Measurements from ENCODE around the gene CNPY4.

Gene CNPY4

DNA sequence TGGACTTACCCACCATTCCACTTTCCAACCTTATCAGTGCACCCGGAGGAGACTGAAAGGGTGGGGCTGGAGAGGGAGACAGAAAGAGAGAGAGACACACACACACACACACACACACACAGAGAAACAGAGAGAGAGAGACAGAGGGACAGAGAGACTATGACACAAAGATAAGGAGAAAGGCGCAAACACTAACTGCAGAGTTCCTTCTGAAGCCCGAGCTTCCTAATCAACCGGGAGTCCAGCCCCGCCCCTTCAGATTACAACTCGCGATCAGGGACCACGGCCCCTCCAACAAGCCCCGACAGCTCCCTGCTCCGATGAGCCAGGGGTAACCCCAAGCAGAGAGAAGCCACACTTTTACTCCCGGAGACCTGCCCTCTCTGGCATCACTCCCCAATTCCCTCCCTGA, 48.5 kb downstream of the CNPY4 start:
- no peak for DNase-seq (ENCODE audit: low spot score)

DNA sequence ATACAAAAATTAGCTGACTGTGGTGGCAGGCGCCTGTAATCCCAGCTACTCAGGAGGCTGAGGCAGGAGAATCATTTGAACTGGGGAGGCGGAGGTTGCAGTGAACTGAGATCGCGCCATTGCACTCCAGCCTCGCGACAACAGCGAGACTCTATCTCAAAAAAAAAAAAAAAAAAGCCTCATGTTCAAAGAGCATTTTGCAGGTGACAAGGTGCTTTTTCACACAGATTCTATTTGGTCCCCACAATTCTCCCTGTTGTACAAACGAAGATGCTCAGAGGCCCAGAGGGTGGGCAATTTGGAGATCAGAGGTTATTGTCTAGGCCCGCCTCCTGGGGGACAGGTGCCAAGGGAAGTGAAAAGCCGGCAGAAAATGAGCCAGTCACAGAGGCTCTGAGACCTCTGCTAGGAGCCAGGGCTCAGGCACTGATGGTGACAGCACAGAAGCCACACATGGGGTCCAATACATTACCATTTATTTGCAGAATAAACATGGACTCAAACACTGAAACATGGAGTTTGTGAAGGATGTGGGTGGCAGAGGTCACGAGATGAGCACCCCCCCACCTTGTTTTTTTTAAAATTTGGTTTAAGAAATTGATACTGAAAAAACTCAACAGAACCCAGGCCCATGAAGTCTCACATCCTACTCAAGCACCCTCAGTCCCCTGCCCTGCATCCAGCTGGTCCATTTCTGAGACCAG, 49.9 kb downstream of the CNPY4 start:
- DNase-seq (ENCODE audit: low spot score): no peak

DNA sequence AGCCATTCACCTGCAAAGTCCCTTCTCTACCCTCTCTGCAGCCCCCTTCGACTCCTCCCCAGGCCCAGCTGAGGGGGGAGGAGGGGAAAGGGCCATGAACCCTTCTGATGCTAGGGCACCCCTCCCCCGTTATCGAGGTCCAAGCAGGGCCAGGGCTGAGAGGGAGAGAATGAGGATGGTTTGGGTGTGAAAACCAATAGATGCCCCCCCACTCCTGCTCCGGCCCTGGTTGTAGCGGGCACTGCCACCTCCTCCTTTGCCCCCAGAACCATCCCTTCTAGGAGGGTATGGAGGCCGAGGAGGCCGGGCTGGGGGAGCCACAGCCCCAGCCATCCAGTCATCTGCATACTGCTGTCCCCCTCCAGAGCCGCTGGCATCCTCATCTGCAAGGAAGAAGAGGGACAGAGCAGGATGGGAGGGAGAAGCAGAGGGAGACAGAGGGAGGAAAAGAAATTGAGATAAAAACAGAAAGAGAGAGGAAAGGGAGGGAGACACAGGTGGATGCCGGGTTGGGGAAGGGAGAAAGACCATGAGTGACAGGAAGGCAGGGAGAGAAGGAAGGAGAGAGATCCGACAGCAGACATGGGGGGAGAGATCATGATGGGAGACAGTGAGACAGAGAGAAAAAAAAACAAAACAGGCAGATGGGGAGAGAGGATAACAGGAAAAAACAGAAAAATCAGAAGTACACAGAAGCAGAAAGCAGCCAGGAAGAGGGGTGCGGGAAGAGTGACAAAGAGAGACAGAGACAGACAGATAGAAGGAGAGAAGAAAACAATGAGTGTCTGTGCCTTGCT, 50.9 kb downstream of the CNPY4 start:
- DNase-seq (ENCODE audit: low spot score): no peak

DNA sequence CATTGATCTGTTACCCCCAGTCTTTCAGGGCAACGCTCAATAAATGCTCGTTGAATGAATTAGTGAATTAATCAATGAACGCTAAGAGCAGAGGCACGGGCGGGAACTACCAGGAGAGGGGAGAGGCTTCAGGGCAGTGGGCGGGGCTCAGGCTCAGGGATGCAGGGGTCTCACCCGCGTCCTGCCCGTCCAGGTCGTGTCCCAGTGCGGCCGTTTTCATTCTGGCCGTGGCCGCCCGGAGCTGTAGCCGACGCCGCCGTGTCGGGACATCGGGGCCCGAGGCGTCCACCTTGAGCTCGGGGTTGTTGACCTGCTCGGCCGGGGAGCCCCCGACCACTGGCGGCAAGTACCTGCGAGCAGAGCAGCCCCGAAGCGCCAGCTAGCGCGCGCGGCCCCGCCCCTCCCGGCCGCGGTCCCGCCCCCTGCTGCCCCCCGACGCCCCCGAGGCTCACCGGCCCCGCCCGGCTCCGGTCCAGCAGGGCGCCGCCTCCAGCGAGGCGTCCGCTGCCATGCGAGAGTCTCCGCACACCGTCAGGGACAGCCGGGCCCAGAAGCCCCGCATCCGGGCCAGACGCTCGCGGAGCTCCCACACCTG, 51.8 kb downstream of the CNPY4 start:
- no peak for DNase-seq (ENCODE audit: low spot score)

DNA sequence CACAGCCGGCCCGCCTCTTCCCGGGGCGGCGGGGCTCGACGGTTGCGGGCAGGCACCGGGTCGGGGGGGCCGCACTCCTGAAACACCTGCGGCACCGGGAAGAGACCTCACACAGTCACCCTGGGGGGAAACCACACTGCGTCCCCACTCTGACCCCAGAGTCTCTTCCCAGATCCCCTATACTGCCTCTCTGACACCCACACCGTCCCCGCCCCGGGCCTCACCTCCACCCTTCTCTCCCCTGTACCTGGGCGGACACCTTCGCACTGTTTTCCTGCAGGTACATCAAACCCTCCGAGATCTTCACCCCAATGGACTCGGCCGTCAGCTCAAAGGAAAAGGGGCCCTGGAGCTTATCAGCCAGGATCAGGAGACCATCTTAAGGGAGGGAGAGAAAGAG, 52.4 kb downstream of the CNPY4 start:
- DNase-seq (ENCODE audit: low spot score): no peak

DNA sequence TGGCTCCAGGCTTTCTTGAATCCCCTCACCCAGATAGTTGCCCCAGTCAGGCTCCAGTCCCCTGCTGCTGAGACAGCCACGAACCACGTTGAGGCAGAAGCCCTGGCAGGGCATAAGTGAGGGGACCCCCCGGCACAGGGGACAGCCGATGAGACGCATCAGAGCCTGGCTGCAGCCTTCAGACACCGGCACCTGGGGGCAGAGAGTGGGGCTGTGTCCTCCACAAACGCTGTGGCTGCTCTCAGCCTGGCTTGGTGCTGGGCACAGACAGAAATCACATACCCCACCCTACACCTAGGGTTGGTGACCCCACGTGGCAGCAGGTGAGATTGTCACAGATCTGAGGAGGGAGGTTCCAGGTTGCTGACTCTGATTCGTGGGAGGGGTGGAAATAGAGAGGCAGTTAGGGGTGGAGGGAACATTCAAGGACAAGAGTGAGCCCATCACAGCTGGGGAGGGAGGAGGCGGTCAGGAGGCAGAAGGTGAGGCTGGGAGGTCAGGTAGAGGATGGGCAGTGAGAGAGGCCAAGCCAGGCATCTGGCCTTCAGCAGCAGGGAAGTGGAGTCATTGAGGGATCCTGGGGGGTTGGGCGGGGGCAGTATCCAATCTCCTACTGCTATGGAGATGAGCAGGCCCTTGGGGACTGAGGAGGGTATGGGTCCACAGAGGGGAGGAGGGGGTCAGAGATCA, 54.5 kb downstream of the CNPY4 start:
- no peak for DNase-seq (ENCODE audit: low spot score)

DNA sequence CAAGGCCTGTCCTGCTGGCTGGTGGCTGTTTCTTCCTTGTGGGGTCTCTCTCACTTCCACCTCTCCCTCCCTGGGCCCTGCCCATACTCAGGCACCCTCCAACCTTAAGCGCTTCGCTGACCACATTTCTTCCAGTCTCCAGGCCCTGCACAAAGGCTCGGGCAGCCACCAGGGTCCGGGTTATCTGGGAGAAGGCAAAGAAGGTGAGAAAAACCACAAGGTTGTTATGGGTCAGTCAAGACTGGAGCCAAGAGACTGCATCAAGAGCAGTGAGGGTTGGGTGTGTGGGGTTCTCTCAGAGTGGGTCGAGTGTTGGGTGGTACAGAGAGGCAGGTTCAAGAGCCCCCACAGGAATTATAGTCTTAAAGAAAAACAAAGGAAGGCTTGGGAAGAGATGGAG, 55.1 kb downstream of the CNPY4 start:
- DNase-seq (ENCODE audit: low spot score): no peak
